Measurements from ENCODE around the gene INPP4B. TPM values are rescaled to one million over a fixed set of nuclear protein-coding genes. Genes with fewer than 3 reads are reported as not detected.

The INPP4B gene
- polyA plus RNA-seq, 1 of the 3 experiments (the other 2 are of a cell fraction): 0.08 TPM

DNA sequence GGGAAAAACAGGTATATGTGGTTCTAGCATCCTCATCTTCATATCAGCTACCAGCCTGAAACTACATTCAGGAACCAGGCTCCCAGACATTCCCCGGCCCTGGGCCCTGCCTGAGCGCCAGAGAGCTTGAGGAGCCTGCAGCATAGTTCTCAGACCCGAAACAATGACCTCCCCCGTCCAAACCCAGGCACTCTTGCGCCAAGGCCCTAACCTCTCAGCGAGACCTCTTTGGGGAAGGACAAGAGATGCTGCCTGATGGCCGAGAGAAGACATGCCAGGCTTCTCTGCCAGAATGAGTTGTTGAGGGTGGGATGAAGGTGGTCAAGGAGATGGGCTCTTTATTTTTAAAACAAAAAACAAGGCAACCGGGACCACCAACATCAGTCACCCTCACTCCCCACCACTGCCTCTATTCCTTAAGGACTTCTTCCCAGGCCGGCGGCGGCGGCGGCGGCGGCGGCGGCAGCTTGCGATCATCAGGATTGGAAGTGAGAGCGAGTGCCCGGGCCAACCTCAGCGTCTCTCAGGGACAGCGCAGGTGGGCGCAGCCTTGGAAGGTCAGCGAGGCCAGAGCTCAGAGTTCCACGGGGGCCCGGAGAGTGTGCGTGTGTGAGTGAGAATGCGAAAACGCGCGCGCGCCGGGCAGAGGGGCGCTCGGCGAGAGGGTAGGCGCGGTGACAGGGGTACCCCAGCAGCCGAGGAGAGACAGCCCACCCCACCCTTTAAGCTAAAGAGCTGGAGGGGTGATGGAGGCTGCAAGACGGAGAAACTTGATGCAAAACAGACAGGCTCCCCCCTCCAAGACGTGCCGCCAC lies 601 bp downstream of the INPP4B start:
- Histone ChIP-seq H3K79me2 (ENCODE audit: insufficient read depth) (no peaks in the 10 kb centered on the region), H3K9ac (peak overlapping the region; percentile 31; the same call in 1 of the 2 replicates), H3K36me3 (replicated peaks in 1 of 2; ENCODE audit: control insufficient read depth in 1 of 2, insufficient read depth in 2 of 2, low read length in 1 of 2) (no peaks in the 10 kb centered on the region), H3F3A (replicated peaks; ENCODE audit: insufficient read depth) (no peaks in the 10 kb centered on the region), H4K20me1 (ENCODE audit: insufficient read depth) (no peaks in the 10 kb centered on the region), H3K27me3 (ENCODE audit: insufficient read depth) (peaks cover 26% of the 10 kb centered on the region), H3K4me3 (ENCODE audit: low read depth in 2 of 2, low read length in 1 of 2) (peak overlapping the region; percentile 64 to 71), H3K27ac (ENCODE audit: low read depth in 2 of 2, low read length in 1 of 2) (no peak overlapping the region), H2AFZ (ENCODE audit: low read depth) (peak overlapping the region; percentile 92), H3K9me2 (no peaks in the 10 kb centered on the region), H3K4me2 (peak overlapping the region; percentile 94), H3K9me3 (no peaks in the 10 kb centered on the region), H3K4me1 (ENCODE audit: control insufficient read depth in 1 of 2, insufficient read depth in 2 of 2, low read depth in 1 of 2, low read length in 1 of 2) (peaks cover 0 to 9% of the 10 kb centered on the region in 2 experiments; a peak in 1 of 4 replicates)
- TF ChIP-seq EP300 (IDR thresholded peaks at IDR 0.05; ENCODE audit: borderline replicate concordance in 1 of 2, low read depth in 1 of 2, low read length in 1 of 2) (no peak), YY1 (IDR thresholded peaks at IDR 0.05; ENCODE audit: low read depth) (no peak), TAF1 (IDR thresholded peaks at IDR 0.05; ENCODE audit: borderline replicate concordance, low read depth, low read length) (no peak), CHD2 (IDR thresholded peaks at IDR 0.05; ENCODE audit: low read length, partially characterized antibody) (no peak), RXRA (IDR thresholded peaks at IDR 0.05; ENCODE audit: borderline replicate concordance, low read depth) (no peak), MXI1 (IDR thresholded peaks at IDR 0.05; ENCODE audit: low read depth, low read length) (no peak), FOSL2 (IDR thresholded peaks at IDR 0.05; ENCODE audit: borderline replicate concordance, low read depth) (no peak), GATA2 (CRISPR knock-in tag; IDR thresholded peaks at IDR 0.05) (no peak), EZH2phosphoT487 (IDR thresholded peaks at IDR 0.05; ENCODE audit: borderline replicate concordance, low read depth) (no peak)
- TF ChIP-seq, protein P1, sequence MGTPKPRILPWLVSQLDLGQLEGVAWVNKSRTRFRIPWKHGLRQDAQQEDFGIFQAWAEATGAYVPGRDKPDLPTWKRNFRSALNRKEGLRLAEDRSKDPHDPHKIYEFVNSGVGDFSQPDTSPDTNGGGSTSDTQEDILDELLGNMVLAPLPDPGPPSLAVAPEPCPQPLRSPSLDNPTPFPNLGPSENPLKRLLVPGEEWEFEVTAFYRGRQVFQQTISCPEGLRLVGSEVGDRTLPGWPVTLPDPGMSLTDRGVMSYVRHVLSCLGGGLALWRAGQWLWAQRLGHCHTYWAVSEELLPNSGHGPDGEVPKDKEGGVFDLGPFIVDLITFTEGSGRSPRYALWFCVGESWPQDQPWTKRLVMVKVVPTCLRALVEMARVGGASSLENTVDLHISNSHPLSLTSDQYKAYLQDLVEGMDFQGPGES (IDR thresholded peaks at IDR 0.05; ENCODE audit: low read depth, low read length): no peak
- TF ChIP-seq, protein P2, sequence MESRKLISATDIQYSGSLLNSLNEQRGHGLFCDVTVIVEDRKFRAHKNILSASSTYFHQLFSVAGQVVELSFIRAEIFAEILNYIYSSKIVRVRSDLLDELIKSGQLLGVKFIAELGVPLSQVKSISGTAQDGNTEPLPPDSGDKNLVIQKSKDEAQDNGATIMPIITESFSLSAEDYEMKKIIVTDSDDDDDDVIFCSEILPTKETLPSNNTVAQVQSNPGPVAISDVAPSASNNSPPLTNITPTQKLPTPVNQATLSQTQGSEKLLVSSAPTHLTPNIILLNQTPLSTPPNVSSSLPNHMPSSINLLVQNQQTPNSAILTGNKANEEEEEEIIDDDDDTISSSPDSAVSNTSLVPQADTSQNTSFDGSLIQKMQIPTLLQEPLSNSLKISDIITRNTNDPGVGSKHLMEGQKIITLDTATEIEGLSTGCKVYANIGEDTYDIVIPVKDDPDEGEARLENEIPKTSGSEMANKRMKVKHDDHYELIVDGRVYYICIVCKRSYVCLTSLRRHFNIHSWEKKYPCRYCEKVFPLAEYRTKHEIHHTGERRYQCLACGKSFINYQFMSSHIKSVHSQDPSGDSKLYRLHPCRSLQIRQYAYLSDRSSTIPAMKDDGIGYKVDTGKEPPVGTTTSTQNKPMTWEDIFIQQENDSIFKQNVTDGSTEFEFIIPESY (IDR thresholded peaks at IDR 0.05; ENCODE audit: borderline replicate concordance, low read depth): no peak
- 35% methylated on average over 23 of the region's 43 CpGs for WGBS (ENCODE audit: low lambda C conversion rate)
- CTCF ChIA-PET: interaction anchor here (0.9 to 1.9 kb wide), 7 partner anchors 10 to 1688 kb away, joined by 3 to 8 read pairs (median 3); no protein-coding TSS in a partner anchor
- DNase-seq: peak; percentile 44
- POLR2A ChIA-PET: no interaction called here

DNA sequence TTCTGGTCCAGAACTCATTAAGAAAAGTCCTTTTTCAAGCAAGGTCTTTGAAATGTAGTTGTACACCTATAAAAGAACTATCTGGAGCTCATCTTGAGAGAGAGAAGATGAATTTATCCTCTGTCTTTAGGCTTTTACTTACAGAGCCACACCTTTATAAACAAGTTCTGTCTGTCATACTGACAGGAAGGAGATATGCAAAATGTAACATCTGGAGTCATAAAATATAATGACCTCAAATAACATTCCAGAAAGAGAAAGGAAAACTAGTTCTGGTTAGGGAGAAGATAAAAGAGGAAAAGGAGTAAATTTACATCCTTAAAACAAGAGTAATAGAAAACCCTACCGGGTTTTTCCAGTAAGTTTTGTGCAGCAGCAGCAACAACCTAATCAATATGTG lies 1.3 kb downstream of the INPP4B start:
- H3K9me3 ChIP-seq: no peaks in the 10 kb centered on the region
- H3K4me2 ChIP-seq: no peak overlapping the region

More for the DNA sequence above, 1.3 kb downstream of the INPP4B start:
- DNase-seq: no peak
- H3K9me2 ChIP-seq: no peaks in the 10 kb centered on the region
- POLR2A ChIA-PET: no interaction called here
- 82% methylated on average over 1 of the region's 1 CpG for WGBS (ENCODE audit: low lambda C conversion rate)
- H3K79me2 ChIP-seq (ENCODE audit: insufficient read depth): no peaks in the 10 kb centered on the region
- H3F3A ChIP-seq (replicated peaks; ENCODE audit: insufficient read depth): no peaks in the 10 kb centered on the region
- TF ChIP-seq, protein P3, sequence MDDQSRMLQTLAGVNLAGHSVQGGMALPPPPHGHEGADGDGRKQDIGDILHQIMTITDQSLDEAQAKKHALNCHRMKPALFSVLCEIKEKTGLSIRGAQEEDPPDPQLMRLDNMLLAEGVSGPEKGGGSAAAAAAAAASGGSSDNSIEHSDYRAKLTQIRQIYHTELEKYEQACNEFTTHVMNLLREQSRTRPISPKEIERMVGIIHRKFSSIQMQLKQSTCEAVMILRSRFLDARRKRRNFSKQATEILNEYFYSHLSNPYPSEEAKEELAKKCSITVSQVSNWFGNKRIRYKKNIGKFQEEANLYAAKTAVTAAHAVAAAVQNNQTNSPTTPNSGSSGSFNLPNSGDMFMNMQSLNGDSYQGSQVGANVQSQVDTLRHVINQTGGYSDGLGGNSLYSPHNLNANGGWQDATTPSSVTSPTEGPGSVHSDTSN (IDR thresholded peaks at IDR 0.05): no peak
- TF ChIP-seq GABPA (IDR thresholded peaks at IDR 0.05; ENCODE audit: low read depth): no peak
- no peak for TF ChIP-seq SIN3A (IDR thresholded peaks at IDR 0.05; ENCODE audit: borderline replicate concordance, low read depth, low read length)
- H3K36me3 ChIP-seq (replicated peaks in 1 of 2; ENCODE audit: control insufficient read depth in 1 of 2, insufficient read depth in 2 of 2, low read length in 1 of 2): no peaks in the 10 kb centered on the region
- no peak overlapping the region for H3K27ac ChIP-seq (ENCODE audit: low read depth in 2 of 2, low read length in 1 of 2)
- CTCF ChIA-PET: no interaction called here
- no peaks in the 10 kb centered on the region for H4K20me1 ChIP-seq (ENCODE audit: insufficient read depth)
- no peak overlapping the region for H3K9ac ChIP-seq
- H2AFZ ChIP-seq (ENCODE audit: low read depth): no peak overlapping the region
- H3K27me3 ChIP-seq (ENCODE audit: insufficient read depth): peaks cover 26% of the 10 kb centered on the region
- peaks cover 0 to 9% of the 10 kb centered on the region in 2 experiments; a peak in 2 of 4 replicates for H3K4me1 ChIP-seq (ENCODE audit: control insufficient read depth in 1 of 2, insufficient read depth in 2 of 2, low read depth in 1 of 2, low read length in 1 of 2)
- no peak overlapping the region for H3K4me3 ChIP-seq (ENCODE audit: low read depth in 2 of 2, low read length in 1 of 2)
